AG10803 (cell line): ENCODE results near the gene NKX6-1.

Experiments
- DNase-seq: peaks from one replicate; pipeline ENCODE4 v3.0.0; 2010; ENCODE audit warnings: low read depth
- H3K4me3 ChIP-seq: 2 replicates; pipeline ENCODE4 v1.5.1; 2011; ENCODE audit warnings: mild to moderate bottlenecking, low read length, control low read depth
- TF ChIP-seq, protein P1 (sequence below): conservative IDR thresholded peaks from 2 replicates; pipeline ENCODE4 v1.5.1; 2011; ENCODE audit warnings: mild to moderate bottlenecking, low read length, control low read depth, inconsistent platforms

The NKX6-1 gene

DNA sequence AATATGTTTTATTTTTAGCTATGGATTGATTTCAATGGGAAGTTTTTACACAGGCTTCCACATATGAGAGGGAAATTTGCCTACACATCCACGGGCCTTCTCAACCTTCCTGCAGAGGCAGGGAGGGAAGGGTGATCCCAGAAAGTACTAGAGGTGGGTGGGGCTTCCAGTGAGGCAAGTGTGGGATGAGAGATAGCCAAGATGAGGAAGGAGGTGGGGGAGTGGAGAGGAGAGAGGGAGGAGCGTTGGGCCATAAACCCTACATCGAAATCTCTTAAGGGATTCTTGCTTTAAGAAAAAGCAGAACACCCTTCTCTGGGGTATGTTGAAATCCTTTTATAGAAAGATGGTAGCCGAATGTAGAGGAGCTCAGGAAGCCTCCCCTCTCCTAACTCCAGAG is 19.0 kb downstream of the NKX6-1 start:
- no peak for DNase-seq
- TF ChIP-seq, protein P1, sequence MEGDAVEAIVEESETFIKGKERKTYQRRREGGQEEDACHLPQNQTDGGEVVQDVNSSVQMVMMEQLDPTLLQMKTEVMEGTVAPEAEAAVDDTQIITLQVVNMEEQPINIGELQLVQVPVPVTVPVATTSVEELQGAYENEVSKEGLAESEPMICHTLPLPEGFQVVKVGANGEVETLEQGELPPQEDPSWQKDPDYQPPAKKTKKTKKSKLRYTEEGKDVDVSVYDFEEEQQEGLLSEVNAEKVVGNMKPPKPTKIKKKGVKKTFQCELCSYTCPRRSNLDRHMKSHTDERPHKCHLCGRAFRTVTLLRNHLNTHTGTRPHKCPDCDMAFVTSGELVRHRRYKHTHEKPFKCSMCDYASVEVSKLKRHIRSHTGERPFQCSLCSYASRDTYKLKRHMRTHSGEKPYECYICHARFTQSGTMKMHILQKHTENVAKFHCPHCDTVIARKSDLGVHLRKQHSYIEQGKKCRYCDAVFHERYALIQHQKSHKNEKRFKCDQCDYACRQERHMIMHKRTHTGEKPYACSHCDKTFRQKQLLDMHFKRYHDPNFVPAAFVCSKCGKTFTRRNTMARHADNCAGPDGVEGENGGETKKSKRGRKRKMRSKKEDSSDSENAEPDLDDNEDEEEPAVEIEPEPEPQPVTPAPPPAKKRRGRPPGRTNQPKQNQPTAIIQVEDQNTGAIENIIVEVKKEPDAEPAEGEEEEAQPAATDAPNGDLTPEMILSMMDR, result no peak
- no peak overlapping the region for H3K4me3 ChIP-seq

DNA sequence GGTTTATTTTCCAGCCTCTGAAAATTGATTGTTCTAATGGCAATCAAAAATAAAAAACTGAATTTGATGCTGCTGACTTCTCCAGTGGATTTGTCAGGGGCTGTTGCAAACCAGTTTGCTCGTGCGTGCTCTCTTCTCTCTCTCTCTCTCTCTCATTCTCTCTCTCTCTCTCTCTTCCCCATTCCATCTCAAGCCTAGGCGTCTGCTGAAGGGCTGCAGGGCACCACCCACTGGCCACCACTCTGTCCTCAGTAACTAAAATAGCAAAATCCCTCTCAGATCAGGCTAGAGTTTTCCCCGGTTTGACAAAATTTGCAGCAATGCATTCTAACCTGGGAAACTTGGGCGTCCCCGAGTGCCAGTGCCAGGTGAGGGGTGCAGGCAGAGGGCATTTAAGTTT is 19.4 kb downstream of the NKX6-1 start:
- TF ChIP-seq, protein P1, result no peak
- no peak for DNase-seq
- no peak overlapping the region for H3K4me3 ChIP-seq

DNA sequence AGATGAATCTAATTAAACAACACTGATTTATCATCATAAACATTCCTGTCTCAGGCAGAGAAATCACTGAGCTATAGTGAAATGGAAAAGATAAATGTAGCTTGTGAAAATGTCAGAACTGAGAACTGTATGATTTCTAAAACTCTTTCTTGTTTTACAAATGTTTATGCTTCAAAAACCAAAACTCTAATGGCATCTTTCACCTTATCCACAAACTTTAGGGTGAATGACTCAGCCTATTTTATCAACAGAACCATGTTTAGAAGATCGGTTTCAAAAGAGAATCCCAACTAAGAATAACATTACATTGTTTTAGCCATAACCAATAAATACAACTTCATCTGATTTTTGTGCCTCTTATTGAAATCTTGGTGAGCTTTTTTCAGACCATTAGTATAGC is 21.4 kb downstream of the NKX6-1 start:
- DNase-seq, result no peak
- TF ChIP-seq, protein P1, result no peak
- no peak overlapping the region for H3K4me3 ChIP-seq

DNA sequence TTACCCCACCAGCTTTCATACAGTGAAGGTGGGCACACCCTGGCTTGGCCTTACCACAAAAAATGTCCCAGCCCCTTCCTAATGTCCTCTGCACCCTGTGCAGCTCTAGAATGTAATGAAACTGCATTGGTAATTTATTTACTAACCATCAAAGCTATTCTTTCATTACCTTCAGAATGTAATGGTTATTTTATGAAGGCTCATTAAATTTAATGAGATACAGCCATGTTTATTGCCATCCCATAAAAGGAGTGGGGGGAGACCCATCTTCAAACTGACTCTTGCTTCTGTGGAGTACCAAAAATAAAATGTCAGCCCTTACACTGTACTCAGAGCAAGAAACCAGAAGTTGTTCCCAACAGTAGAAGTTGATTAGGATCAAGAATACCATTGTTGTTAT is 25.0 kb downstream of the NKX6-1 start:
- TF ChIP-seq, protein P1, result no peak
- no peak for DNase-seq
- no peak overlapping the region for H3K4me3 ChIP-seq

DNA sequence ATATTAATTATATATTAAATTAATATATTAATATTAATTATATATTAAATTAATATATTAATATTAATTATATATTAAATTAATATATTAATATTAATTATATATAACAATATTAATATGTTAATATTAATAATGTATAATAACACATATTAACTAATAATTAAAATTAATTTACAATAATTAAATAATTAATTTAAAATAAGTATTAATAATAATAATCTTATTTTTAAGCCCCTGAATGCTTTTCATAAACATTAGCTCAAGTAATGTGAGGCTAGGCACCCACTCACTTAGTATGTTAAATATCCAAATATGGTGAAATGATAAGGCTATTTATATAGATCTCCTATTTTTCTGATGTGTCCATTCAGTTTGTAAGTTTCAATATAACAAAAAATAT is 26.9 kb downstream of the NKX6-1 start:
- no peak overlapping the region for H3K4me3 ChIP-seq
- TF ChIP-seq, protein P1, result no peak

DNA sequence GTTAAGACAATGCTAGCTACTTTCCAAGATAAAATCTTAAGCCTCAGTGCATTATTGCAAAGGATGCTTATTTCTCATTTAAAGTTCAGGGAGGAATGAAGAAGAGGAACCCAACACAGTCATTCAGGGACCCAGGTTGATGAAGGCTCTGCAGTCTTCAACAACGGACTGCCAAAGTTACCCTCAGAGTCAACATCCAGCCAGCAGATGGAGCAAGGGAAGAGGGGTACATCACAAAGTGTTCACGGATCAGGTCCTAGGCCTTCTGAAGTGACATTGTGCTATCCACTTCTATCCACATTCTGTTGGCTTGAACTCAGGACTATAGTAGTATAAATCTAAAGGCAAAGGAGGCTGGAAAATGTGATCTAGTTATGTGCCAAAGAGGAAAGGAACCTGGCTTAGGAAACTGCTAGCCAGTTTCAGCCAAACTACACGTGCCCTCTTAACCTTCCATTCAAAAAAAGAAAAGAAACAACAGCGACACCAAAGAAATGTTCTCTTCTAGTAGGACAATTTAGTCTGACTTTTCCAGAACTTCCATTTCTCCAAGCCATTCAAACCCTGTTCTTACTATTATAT is 28.8 kb downstream of the NKX6-1 start:
- no peak overlapping the region for H3K4me3 ChIP-seq
- no peak for DNase-seq
- TF ChIP-seq, protein P1, result peak; percentile 41

More for the DNA sequence above, 26.9 kb downstream of the NKX6-1 start:
- DNase-seq, result no peak

DNA sequence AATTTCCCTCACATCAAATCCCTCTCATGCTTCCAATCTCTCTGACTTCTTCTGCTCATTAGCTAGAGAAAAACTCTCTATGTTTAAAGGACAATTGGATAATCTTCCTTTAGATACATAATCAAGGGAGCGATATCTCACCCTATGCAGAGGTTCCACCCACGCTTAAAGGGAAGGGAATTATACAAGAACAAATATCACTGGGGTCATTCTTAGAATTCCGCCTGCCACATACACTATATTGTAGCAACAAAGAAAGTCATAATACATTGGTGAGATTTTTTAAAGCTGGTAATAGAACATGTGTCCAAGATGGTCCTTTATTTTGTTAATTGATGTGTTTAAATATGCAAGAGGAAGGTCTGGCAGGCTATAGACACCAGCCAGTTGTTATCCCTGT is 31.5 kb downstream of the NKX6-1 start:
- DNase-seq, result no peak
- TF ChIP-seq, protein P1, result no peak
- H3K4me3 ChIP-seq, result no peak overlapping the region
